GM19395 (cell line): ENCODE data around the gene OTOF.
A peak's percentile ranks its signal among the peaks of the same experiment; 100 is the strongest.

Experiments
- ATAC-seq: cut with Tn5 transposase; IDR thresholded peaks from one replicate; pipeline ENCODE4 v1.9.1; 2021; ENCODE audit warnings: mild to moderate bottlenecking, moderate library complexity; ENCODE audit not compliant: unreplicated experiment

Gene OTOF

DNA sequence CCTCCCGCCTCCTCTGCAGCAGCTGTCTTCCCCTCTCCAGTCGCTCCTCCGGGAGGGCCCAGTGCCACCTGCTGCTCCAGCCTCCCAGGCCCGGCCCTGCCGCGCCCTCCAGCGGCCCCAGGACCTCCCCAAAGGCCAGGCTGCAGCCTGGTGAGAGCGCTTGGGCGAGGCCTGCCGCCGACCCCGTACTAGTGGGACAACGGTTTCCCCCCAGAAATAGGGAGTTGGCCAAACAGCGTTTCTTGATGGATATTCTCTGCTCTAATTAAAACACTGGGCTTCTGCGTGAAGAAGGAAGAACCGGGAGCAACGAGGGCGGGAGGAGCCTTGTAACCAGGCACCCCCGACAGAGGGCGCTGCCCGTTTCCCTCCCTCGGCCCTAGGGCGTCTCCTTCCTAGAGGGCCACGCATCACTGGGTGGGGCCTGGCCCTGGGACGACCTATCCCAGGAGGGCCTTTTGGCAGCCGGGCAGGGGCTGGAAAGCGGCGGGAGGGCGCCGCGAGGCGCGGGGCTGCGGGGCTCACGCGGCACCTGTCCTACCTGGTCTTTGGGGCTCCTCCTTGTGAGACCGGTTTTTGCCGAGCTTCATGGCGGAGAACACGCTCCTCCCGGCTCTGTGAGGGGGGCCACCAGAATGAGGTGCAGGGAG is 25.4 kb upstream of the OTOF start:
- ATAC-seq: peak; percentile 77

DNA sequence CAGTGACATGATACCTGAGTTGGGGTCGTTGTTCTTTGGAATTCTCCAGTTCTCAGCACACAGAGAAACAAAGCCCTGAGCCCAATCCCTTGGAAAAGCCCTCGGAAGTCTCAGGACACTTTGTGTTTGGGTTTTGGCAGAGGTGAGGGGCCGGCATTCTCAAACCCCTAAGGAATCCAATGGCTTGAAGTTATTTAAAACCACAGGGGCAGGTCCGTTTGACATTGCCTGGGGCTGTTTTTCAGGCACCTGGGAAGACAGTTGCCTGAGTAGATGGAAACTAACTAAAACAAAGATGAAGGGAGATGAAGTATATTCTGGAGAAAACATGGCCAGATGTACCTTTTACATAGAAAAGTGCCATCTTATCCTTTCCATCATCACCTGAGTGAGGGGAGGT is 22.5 kb upstream of the OTOF start:
- no peak for ATAC-seq

GRCh38 chr2:26495705-26496297 is 17.9 kb upstream of the OTOF start:
- no peak for ATAC-seq

GRCh38 chr2:26494891-26495290 is 17.0 kb upstream of the OTOF start:
- ATAC-seq: no peak

DNA sequence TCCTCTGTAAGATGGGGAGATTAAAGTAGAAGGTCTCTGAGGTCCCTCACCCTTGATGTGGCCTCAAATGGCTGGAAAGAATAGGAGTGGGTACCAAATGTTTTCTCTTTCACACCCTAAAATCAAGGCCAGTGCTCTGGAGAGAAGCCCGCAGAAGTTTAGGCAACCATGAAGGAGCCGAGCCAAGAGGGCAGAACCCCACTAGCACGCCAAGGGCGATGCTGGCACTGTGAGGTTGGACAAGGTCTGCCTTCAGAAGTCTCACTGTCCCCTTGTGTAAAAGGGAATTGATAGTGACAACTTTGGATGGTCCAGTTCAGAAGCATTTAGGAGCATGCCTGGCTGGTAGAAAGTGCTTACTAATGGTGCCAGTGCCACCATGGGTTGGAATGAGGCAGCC is 16.3 kb upstream of the OTOF start:
- ATAC-seq: no peak

DNA sequence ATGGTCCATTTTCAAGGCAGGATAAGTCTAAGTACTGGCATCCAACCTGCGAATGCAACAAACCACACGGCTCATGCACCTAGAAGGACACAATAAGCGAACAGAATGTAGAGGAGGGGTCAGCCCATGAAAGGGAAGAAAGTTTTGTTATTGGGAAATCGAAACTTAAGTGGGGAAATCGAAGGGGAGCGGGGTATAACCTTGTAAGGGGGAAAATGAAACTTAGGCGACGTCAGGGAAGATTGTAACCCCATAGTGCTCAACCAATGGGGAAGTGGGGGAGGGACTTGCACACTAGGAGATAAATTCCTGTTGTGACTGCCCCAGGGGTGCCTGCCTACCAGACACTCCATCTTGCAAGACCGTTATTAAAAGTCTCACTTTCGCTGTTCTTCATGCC is 15.6 kb upstream of the OTOF start:
- no peak for ATAC-seq

- ATAC-seq: no peak
Measured at GRCh38 chr2:26492749-26493515, 15.0 kb upstream of the OTOF start.

- no peak for ATAC-seq
Measured at GRCh38 chr2:26491563-26492167, 13.7 kb upstream of the OTOF start.

GRCh38 chr2:26489213-26489850 is 11.4 kb upstream of the OTOF start:
- ATAC-seq: no peak

- no peak for ATAC-seq
Measured at GRCh38 chr2:26488463-26489212, 10.7 kb upstream of the OTOF start.

- no peak for ATAC-seq
Measured at GRCh38 chr2:26487192-26487591, 9.3 kb upstream of the OTOF start.

GRCh38 chr2:26486789-26487188 is 8.9 kb upstream of the OTOF start:
- ATAC-seq: no peak

DNA sequence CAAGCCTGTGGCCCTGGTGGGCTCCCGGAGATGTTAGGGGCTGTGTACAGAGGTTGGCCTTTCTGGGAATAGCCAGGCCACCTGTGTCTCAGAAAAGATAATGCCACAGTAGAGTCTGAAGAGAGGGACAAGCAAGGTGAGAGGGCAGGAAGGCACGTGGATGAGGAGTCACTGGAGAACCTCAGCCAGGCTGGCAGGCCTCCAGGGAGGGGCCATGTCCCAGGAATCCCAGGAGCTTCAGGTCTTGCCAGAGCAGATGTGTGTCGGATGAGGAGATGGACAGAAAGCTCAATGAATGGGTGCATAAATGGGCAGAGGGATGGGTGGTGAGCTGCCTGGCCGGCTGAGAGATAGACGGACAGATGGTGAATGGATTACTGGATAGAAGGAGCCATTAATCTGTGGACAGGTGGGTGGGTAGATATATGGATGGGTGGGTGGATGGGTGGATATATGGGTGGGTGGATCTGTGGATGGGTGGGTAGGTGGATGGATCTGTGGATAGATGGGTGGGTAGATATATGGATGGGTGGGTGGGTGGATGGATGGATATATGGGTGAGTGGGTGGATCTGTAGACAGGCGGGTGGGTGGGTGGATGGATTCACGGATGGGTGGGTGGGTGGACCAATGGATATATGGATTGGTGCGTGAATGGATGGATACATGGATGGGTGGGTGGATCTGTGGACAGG is 7.9 kb upstream of the OTOF start:
- no peak for ATAC-seq

DNA sequence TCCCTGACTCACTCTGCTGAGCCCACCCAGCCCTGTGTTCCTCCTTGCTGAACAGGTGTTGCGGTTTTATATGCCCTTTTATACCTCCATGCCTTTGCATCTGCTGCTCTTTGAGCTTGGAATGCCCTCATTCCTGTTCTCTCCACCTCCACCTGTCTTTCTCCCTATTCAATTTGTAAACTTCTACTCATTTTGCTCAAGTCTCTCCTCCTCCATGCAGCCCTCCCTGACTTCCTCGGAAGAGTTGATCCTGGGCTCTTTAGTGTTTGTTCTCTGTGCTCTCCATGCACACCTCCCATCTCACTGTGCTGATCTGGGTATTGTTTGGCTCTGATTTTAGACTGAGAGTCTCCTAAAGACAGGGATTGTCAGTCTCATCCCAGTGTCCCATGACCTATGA is 7.2 kb upstream of the OTOF start:
- ATAC-seq: no peak

DNA sequence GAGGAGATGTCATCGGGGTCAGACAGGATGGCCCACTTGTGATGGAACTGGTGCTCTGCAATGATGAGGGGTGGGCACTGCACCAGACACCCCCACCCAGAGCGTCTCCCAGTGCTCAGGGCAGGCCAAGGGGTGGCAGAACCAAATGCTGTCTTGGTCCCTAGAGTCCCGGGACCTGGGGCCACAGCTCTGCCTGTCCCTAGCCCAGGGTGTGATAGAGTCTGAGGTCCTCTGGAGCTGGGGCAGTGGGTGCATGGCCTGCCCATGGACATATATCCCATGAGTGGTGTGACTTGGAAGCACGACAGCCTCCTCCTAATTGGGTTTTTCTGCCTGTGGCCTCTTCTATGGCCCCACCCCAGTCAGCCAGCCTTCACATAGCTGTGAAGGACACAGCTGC is 6.7 kb upstream of the OTOF start:
- no peak for ATAC-seq

DNA sequence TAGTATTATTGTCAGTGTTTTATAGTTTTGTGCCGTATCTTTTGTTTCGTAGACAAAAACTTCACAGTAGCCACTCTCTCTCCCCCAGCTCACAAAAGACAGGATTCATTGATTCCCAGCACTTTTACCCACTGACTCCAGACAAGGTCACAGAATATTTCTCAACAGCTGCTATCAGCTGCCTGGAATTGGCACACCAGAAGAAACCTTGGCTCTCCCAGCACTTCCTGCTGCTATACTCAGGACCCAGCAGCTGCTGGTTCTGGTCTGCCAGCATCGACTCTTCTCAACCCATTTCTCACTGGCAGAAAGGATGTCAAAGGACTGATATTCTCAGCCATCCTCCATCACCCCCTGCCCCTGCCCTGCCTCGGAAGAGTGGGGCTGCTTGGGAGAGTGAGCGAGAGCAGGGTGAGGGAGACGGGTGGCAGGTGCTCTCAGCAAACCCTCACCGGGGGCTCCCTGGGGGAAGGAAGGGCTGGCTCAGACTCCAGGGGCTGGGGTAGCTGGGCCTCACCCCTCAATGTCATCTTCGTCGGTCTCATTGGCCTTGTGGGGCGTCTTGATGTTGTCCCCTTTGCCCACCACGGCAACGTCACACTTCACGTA is 6.1 kb upstream of the OTOF start:
- no peak for ATAC-seq

DNA sequence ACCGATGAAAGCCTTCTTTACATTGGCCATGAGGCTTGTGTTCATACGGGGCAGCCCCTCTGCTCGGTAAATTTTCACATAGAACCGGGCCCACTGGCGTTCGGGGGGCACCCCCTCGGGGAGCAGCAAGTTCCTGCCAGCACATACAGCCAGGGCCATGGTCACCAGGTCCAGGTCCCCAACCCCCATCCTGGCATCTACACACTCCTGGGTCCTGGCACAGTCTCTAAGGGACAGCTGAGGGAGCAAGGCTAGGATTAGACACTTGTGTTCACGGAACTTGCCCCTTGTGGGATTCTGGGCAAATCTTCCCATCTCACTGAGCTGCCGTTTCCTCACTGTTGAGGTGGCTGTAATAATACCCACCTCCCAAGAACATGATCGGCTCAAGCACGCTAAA is 5.6 kb upstream of the OTOF start:
- no peak for ATAC-seq

GRCh38 chr2:26483027-26483326 is 5.1 kb upstream of the OTOF start:
- ATAC-seq: no peak

GRCh38 chr2:26482211-26483026 is 4.5 kb upstream of the OTOF start:
- ATAC-seq: no peak
